Measurements from ENCODE around the gene GRSF1. TPM values are rescaled to one million over a fixed set of nuclear protein-coding genes. Genes with fewer than 3 reads are reported as not detected.
A peak's percentile ranks its signal among the peaks of the same experiment; 100 is the strongest.

Gene GRSF1
- total and polyA plus RNA-seq, 10 of the 15 experiments (the other 5 are each of a cell fraction or from before 2014, with no cell fraction given), result 37.5 to 105 (median 68.4) TPM

- TF ChIP-seq PKNOX1 (IDR thresholded peaks at IDR 0.05) (0 out of 2 replicates have a peak, but pooled peaks have one; percentile 3), FOS (IDR thresholded peaks at IDR 0.05; ENCODE audit: borderline replicate concordance, extremely low read depth, insufficient read length) (no peak), RUNX3 (IDR thresholded peaks at IDR 0.05; ENCODE audit: low read length) (peak; percentile 37; the same call in 1 of the 2 replicates), SREBF2 (IDR thresholded peaks at IDR 0.05; ENCODE audit: low read length) (no peak)
Observed at GRCh38 chr4:70842761-70843435, 3.2 kb upstream of the GRSF1 start (continued).

- ChIA-PET SMC1A (ENCODE audit: uncharacterized antibody, unreplicated experiment) (interaction anchor here (1.8 to 2.7 kb wide), 2 partner anchors 12 to 168 kb away, joined by 10 to 11 read pairs; no protein-coding TSS in a partner anchor), CTCF (no interaction called here), POLR2A (interaction anchor here (0.9 kb wide), 1 partner anchor 165 kb away, joined by 3 read pairs; no protein-coding TSS in a partner anchor), RAD21 (ENCODE audit: unreplicated experiment) (interaction anchor here (1.8 kb wide), 1 partner anchor 168 kb away, joined by 4 read pairs; no protein-coding TSS in a partner anchor)
- TF ChIP-seq RBBP5 (conservative IDR thresholded peaks at IDR 0.05) (no peak), BCL3 (IDR thresholded peaks at IDR 0.05; ENCODE audit: borderline replicate concordance, insufficient read depth, low read depth, low read length, poor library complexity, severe bottlenecking) (no peak), FOS (IDR thresholded peaks at IDR 0.05; ENCODE audit: borderline replicate concordance, extremely low read depth, insufficient read length) (no peak), NR2C1 (IDR thresholded peaks at IDR 0.05) (no peak), FOXM1 (IDR thresholded peaks at IDR 0.05; ENCODE audit: low read depth, low read length) (no peak), ZBED1 (IDR thresholded peaks at IDR 0.05; ENCODE audit: borderline replicate concordance) (no peak), SREBF2 (IDR thresholded peaks at IDR 0.05; ENCODE audit: low read length) (no peak)
- Histone ChIP-seq H3K9me3 (replicated peaks; ENCODE audit: control insufficient read depth, insufficient read depth, low read length) (no peaks in the 10 kb centered on the region), H3K9ac (ENCODE audit: control insufficient read depth, insufficient read depth, low read length) (no peak overlapping the region), H3K79me2 (ENCODE audit: control insufficient read depth, insufficient read depth, low read length) (peaks cover 24% of the 10 kb centered on the region), H3K4me2 (ENCODE audit: control insufficient read depth, insufficient read depth) (no peak overlapping the region), H3K27ac (ENCODE audit: control insufficient read depth, insufficient read depth) (no peak overlapping the region), H3K27me3 (replicated peaks in 1 of 2; ENCODE audit: control insufficient read depth in 2 of 2, insufficient read depth in 2 of 2, low read length in 1 of 2) (no peaks in the 10 kb centered on the region), H3K4me1 (ENCODE audit: control insufficient read depth, insufficient read depth, low read length) (peaks cover 14% of the 10 kb centered on the region), H3K36me3 (ENCODE audit: control insufficient read depth in 2 of 2, insufficient read depth in 2 of 2, low read length in 1 of 2) (no peaks in the 10 kb centered on the region), H2AFZ (ENCODE audit: control insufficient read depth, low read depth, low read length) (no peak overlapping the region), H4K20me1 (ENCODE audit: control insufficient read depth, insufficient read depth) (no peaks in the 10 kb centered on the region), H3K4me3 (no peak overlapping the region)
- FAIRE-seq (no peak), ATAC-seq (no peak), DNase-seq (ENCODE audit: low read depth, low spot score) (no peak)
- in situ Hi-C loops (cut with MboI), result loop anchor here (5.0 kb wide), 1 partner anchor 150 kb away; the partner anchor contains the start of gene DCK
- no TSS peak for BruUV-seq (replicated peaks)
- intact Hi-C loops (cut with micrococcal nuclease; ENCODE audit: unreplicated experiment), result loop anchor here (2.0 kb wide), 1 partner anchor 61 kb away; the partner anchor contains the start of gene MOB1B
- WGBS (ENCODE audit: insufficient coverage, insufficient replicate concordance, low lambda C conversion rate, missing lambda C conversion rate), result 100% methylated on average over 1 of the region's 1 CpG
Observed at GRCh38 chr4:70841951-70842350, 2.3 kb upstream of the GRSF1 start.

All from GM12878 (cell line).